GM18499 (cell line): ENCODE results near the gene SSX4.
"Not testable (repeated sequence)": the region's sequence is repeated elsewhere in the genome, so short reads cannot be mapped to it uniquely, and the experiment has no call there.

ENCODE experiments used
- ATAC-seq: cut with Tn5 transposase; IDR thresholded peaks from one replicate; pipeline ENCODE4 v1.9.1; 2021; ENCODE audit warnings: moderate number of reproducible peaks; ENCODE audit not compliant: insufficient read depth, unreplicated experiment

Gene SSX4

GRCh38 chrX:48383239-48383638 lies at the start of gene SSX4:
Gene SSX4, plus strand, starts transcription at chrX:48383539. Its CDS starts 515 bp downstream, at chrX:48384054.
- not testable (repeated sequence) for ATAC-seq

GRCh38 chrX:48346059-48346458 lies 37.3 kb upstream of the SSX4 start:
- not testable (repeated sequence) for ATAC-seq

GRCh38 chrX:48356315-48357094 lies 26.8 kb upstream of the SSX4 start, which contains the start of gene SSX3:
Gene SSX3, minus strand, starts transcription at chrX:48356703. Its CDS starts 1,454 bp downstream, at chrX:48355249.
- ATAC-seq, result not testable (repeated sequence)

GRCh38 chrX:48357681-48358080 lies 25.7 kb upstream of the SSX4 start:
- no peak for ATAC-seq

- not testable (repeated sequence) for ATAC-seq
Observed at GRCh38 chrX:48359281-48359680, 24.1 kb upstream of the SSX4 start.

GRCh38 chrX:48367717-48368408 lies 15.5 kb upstream of the SSX4 start:
- not testable (repeated sequence) for ATAC-seq

GRCh38 chrX:48370408-48370807 lies 12.9 kb upstream of the SSX4 start:
- ATAC-seq, result not testable (repeated sequence)

- ATAC-seq, result not testable (repeated sequence)
Observed at GRCh38 chrX:48396931-48397330, 13.6 kb downstream of the SSX4 start.

GRCh38 chrX:48397825-48398224 lies 14.5 kb downstream of the SSX4 start:
- not testable (repeated sequence) for ATAC-seq

- not testable (repeated sequence) for ATAC-seq
Observed at GRCh38 chrX:48411860-48412259, 28.5 kb downstream of the SSX4 start, which contains the start of gene SSX4B. Gene SSX4B, minus strand, starts transcription at chrX:48411960. Its CDS starts 588 bp downstream, at chrX:48411372.

- not testable (repeated sequence) for ATAC-seq
Observed at GRCh38 chrX:48427027-48427716, 43.8 kb downstream of the SSX4 start.

GRCh38 chrX:48429606-48430005 lies 46.3 kb downstream of the SSX4 start:
- ATAC-seq, result not testable (repeated sequence)

- not testable (repeated sequence) for ATAC-seq
Observed at GRCh38 chrX:48430166-48430565, 46.8 kb downstream of the SSX4 start.

GRCh38 chrX:48433713-48434112 lies 50.4 kb downstream of the SSX4 start:
- not testable (repeated sequence) for ATAC-seq
